NCI-H460 (cell line): ENCODE measurements around the gene RPP25. TPM values are rescaled to one million over a fixed set of nuclear protein-coding genes. Genes with fewer than 3 reads are reported as not detected.
"Not testable (repeated sequence)": the region's sequence is repeated elsewhere in the genome, so short reads cannot be mapped to it uniquely, and the experiment has no call there.

Experiments
- DNase-seq: peaks from one replicate; pipeline ENCODE4 v3.0.0-alpha.2; 2016; ENCODE audit warnings: low read depth; ENCODE audit errors: extremely low read depth
- total RNA-seq: library from RNA; depleted of rRNA; stranded (reverse); fragments of >200 nt; shearing (Covaris generic); gene quantifications from 2 replicates; pipeline ENCODE4 v1.2.3, GENCODE V29; 2014

RPP25 gene
- total RNA-seq, 1 experiment from 2014 or later: 16.6 TPM

- DNase-seq: no peak
These were observed 6.6 kb upstream of the RPP25 start for GRCh38 chr15:74963213-74963612.

- no peak for DNase-seq
These were observed 6.1 kb upstream of the RPP25 start for GRCh38 chr15:74962671-74963070.

- no peak for DNase-seq
These were observed 5.6 kb upstream of the RPP25 start for GRCh38 chr15:74962219-74962618.

GRCh38 chr15:74961616-74962015 is 5.0 kb upstream of the RPP25 start:
- DNase-seq: no peak

- DNase-seq: no peak
These were observed 4.5 kb upstream of the RPP25 start for GRCh38 chr15:74960995-74961588.

- no peak for DNase-seq
These were observed 3.7 kb upstream of the RPP25 start for GRCh38 chr15:74960286-74960685.

- DNase-seq: no peak
These were observed 3.0 kb upstream of the RPP25 start for GRCh38 chr15:74959586-74959939.

- no peak for DNase-seq
These were observed 2.5 kb upstream of the RPP25 start for GRCh38 chr15:74958908-74959585.

GRCh38 chr15:74958320-74958907 is 1.8 kb upstream of the RPP25 start:
- DNase-seq: no peak

GRCh38 chr15:74957476-74958035 is 984 bp upstream of the RPP25 start:
- DNase-seq: no peak

GRCh38 chr15:74955796-74956647 is 550 bp downstream of the RPP25 start:
- peak; percentile 56 for DNase-seq

- no peak for DNase-seq
These were observed 1.6 kb downstream of the RPP25 start for GRCh38 chr15:74955017-74955416.

GRCh38 chr15:74954515-74954914 is 2.1 kb downstream of the RPP25 start:
- DNase-seq: no peak

- DNase-seq: no peak
These were observed 5.6 kb downstream of the RPP25 start for GRCh38 chr15:74951006-74951405.

GRCh38 chr15:74950078-74950908 is 6.3 kb downstream of the RPP25 start:
- DNase-seq: peak; percentile 78

GRCh38 chr15:74937590-74938371 is 18.8 kb downstream of the RPP25 start, which contains the start of gene COX5A:
TSS of gene COX5A (minus strand) at chr15:74938073. CDS start at chr15:74938014, 59 bp downstream.
- peak; percentile 92 for DNase-seq

- DNase-seq: no peak
These were observed 19.3 kb downstream of the RPP25 start for GRCh38 chr15:74937272-74937589.

GRCh38 chr15:74935193-74935592 is 21.4 kb downstream of the RPP25 start:
- not testable (repeated sequence) for DNase-seq

- no peak for DNase-seq
These were observed 23.0 kb downstream of the RPP25 start for GRCh38 chr15:74933573-74933972.
